ENCODE results near the gene RAB11FIP4.
A peak's percentile ranks its signal among the peaks of the same experiment; 100 is the strongest.

Gene RAB11FIP4

DNA sequence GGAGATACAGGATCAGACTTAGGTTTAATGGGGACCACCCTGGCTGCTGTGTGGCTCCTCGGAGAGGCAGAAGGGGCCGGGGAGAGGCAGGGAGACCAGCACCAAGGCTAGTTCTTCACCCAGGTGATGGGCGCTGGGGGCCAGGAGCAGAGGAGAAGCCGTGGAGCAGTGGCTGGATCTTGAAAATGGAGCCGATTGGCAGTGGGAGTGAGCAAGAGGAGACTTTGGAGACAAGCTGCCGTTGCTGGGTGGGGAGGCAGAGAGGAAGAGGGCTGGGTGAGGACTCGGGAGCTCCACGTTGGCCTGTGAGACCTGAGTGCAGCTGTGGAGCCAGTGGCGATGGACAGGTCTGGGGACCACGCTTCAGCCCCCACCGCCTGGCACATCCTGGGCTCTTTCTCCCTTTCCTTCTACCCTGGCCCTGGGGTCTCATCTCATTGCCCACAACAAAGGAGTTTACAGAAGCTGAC lies 9.0 kb downstream of the RAB11FIP4 start:
- H3K4me3 ChIP-seq (ENCODE audit: low read length), result no peak overlapping the region
- no peak for DNase-seq (ENCODE audit: low read depth)
- TF ChIP-seq, protein P1, sequence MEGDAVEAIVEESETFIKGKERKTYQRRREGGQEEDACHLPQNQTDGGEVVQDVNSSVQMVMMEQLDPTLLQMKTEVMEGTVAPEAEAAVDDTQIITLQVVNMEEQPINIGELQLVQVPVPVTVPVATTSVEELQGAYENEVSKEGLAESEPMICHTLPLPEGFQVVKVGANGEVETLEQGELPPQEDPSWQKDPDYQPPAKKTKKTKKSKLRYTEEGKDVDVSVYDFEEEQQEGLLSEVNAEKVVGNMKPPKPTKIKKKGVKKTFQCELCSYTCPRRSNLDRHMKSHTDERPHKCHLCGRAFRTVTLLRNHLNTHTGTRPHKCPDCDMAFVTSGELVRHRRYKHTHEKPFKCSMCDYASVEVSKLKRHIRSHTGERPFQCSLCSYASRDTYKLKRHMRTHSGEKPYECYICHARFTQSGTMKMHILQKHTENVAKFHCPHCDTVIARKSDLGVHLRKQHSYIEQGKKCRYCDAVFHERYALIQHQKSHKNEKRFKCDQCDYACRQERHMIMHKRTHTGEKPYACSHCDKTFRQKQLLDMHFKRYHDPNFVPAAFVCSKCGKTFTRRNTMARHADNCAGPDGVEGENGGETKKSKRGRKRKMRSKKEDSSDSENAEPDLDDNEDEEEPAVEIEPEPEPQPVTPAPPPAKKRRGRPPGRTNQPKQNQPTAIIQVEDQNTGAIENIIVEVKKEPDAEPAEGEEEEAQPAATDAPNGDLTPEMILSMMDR (IDR thresholded peaks at IDR 0.05; ENCODE audit: insufficient read depth, low read depth, low read length, missing control alignments), result no peak

DNA sequence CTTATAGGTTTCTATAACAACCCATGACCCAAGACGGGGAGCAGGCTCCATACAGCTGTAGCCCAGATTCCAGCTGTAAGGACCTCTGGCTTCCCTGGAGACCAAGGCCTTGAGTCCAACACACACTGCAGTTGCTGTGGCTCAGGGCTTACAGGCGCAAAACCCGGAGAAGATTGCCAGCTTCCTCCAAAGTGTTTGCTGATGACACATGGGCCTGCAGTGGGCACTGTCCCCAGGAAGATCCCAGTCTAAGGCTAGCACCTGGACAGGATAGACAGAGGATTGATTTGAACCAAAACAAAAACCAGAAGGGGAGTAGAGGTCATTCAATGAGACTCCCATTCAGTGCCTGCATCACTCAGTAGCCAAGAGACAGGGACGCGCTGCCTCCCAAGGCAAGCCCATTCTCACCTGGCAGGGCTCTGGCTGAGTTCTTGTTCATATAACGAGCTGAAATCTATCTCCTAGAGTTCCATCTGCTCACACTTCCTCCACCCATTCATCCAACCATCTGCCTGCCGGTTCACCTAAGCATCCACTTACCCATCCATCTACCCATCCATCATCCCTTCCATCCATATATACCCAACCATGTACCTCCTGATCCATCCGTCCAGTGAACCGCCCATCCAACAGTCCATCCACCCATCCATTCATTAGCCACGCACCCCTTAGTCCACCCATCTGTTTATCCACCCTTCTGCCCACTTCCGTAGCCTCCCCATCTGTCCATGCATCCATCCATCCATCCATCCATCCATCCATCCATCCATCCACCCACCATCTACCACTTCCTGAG lies 10.2 kb downstream of the RAB11FIP4 start:
- no peak for DNase-seq (ENCODE audit: low read depth)
- TF ChIP-seq, protein P1 (IDR thresholded peaks at IDR 0.05; ENCODE audit: insufficient read depth, low read depth, low read length, missing control alignments), result no peak
- no peak overlapping the region for H3K4me3 ChIP-seq (ENCODE audit: low read length)

DNA sequence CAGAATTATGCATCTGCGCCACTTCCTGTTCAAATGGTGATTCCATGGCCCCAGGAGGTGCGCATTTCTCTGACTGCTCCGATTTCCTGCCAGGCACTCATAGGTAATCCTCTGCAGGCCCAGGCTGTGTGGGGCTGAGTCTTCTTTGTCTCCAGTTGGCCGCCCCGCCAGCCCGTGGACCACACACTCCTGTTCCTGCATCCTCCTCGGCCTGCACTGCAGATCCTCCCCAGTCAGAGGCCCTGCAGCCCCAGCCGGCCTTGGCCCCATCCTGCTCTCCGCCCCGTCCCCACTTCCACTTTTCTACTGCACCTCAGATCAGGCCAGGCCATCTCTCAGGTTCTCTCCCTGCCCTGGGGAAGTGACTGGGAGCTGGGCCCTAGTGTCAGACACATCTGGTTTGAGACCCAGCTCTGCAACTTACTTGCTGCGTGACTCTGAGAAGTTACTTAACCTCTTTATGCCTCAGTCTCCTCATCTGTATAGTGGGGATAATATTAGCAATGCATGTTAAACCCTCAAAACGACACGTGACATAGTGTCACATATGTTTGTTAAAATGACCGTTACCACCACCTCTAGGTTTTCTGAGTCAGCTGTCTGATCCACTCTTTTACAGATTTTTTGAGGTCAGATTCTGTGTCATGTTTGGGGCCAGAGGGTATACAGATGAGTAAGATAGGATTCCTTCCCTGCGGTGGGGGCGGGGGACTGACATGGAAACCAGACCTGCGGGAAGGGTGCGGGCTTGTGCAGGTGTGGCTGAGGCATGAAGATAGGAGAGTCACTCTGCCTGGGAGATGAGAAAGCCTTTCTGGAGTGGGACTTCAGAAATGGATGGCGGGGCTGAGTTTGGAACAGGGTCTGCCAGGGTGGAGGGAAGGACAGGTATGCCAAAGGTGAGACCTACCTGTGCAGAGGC lies 12.8 kb downstream of the RAB11FIP4 start:
- no peak overlapping the region for H3K4me3 ChIP-seq (ENCODE audit: low read length)
- DNase-seq (ENCODE audit: low read depth), result peak; percentile 42
- TF ChIP-seq, protein P1 (IDR thresholded peaks at IDR 0.05; ENCODE audit: insufficient read depth, low read depth, low read length, missing control alignments), result no peak

DNA sequence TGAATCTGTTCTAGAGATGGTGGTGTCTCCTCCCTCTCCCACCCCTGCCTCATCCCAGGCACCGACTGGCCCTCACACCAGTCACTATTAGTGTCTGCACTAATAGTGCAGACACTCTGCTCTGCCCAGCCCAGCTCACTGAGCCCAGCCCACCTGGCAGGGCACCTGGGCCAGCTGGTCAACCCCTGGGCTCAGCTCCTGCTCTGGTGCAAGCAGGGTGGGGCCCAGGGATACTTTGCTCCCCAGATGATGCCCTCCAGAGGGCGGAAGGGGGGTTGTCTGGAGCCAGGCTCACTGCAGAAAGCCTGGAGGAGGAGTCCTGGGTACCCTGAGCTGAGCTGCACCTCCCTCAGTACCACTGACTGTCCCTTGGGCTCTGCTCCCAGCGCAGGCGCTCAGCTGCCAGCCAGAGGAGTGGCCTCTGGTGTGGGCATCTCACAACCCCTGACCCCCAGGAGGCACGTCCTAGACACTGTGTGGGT lies 14.5 kb downstream of the RAB11FIP4 start:
- TF ChIP-seq, protein P1 (IDR thresholded peaks at IDR 0.05; ENCODE audit: insufficient read depth, low read depth, low read length, missing control alignments), result no peak
- no peak overlapping the region for H3K4me3 ChIP-seq (ENCODE audit: low read length)
- DNase-seq (ENCODE audit: low read depth), result no peak

DNA sequence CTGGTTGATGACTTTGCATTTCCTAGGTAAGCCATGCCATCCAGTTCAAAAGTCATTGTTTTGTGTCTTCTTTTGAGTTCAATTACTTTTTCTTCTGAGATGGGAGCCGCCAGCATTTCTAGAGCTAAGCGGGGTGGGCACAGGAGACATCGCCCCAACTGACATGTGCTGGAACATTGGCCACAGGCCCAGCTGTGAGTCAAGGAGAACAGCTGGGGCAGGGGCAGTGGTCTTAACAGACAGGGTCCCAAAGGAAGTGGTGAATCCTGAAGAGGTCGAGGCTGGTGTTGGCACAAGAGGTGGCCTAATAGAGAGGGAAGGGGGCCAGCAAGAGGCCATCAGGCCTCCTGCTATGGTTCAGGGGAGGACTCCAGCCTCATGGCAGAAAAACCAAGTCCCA lies 17.1 kb downstream of the RAB11FIP4 start:
- no peak overlapping the region for H3K4me3 ChIP-seq (ENCODE audit: low read length)
- DNase-seq (ENCODE audit: low read depth), result no peak
- TF ChIP-seq, protein P1 (IDR thresholded peaks at IDR 0.05; ENCODE audit: insufficient read depth, low read depth, low read length, missing control alignments), result no peak

DNA sequence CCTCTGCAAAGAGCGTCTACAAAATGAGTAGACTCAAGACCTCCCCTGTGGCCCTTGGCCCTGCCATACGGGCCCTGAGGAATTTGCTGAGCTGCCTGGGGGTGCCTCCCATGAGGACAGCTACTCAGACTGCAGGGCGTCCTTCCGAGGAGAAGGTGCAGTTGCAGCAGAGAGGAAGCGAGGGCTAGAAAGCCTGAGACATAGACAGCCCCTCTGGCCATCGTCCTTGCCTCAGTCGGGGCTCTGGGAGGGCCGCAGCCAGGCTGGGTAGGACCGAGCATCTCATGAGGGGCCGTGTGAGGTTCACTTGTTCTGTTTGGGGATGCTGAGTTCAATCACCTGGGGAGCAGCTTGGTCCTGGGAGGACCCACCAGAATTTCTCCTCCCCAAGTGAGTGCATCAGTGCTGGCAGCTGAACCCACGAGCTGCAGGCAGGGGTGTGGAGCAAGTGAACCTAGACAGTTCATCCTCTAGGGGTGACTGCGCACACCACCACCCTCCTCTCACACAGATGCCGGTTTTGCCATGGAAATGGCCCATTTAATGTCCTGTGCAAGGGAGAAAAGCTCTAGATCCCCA lies 20.3 kb downstream of the RAB11FIP4 start:
- no peak overlapping the region for H3K4me3 ChIP-seq (ENCODE audit: low read length)
- no peak for DNase-seq (ENCODE audit: low read depth)
- TF ChIP-seq, protein P1 (IDR thresholded peaks at IDR 0.05; ENCODE audit: insufficient read depth, low read depth, low read length, missing control alignments), result no peak
